GM10847 (cell line): ENCODE measurements around the gene C9orf78.

Experiments
- POLR2A ChIP-seq: IDR thresholded peaks from 2 replicates; pipeline ENCODE4 v1.6.1; 2011; ENCODE audit not compliant: insufficient read length; ENCODE audit errors: extremely low read depth

The C9orf78 gene

DNA sequence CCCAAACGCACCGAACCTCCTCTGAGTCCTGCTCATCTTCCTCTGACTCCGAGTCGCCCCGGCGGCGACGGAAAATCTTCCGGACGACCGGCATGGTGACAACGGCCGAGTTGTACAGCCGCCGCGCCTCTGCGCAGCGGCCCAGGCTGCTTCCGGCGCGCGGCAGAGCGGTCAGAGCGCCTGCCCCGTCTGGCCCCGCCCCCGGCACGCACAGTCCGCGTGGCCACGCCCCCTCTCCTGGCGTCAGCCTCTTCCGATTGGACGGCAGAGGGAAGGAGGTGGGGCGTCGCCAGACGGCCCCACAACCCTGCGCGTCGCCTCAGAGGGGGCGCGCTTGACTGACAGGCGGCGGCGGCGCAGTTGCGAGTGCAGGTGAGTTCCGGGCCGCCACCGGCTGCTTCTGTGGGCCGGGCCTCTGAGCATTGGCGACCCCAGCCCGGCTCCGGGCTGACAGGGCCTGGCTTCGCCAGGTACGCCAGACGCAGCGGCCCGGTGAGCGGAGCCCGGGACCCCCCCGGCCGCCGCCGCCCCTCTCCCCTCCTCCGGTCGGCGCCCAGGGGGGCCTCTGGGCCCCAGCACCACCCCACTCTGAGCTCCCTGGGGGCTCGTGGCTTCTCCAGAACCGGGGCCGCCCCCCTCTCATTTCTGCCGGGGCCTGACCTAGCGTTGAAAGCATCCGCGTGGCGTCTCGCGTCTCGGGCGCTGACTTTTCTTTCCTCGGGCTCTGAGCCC is at the start of gene C9orf78, which contains the start of gene USP20:
Gene C9orf78, minus strand, starts transcription at position 148 of the 732 bp plus-strand sequence. Its CDS starts 54 bp downstream, at position 94.
Gene USP20, plus strand, starts transcription at position 331 of the 732 bp plus-strand sequence. CDS start 17,098 bp downstream, outside the sequence.
- TF ChIP-seq POLR2A, result peak; percentile 93

GRCh38 chr9:129884220-129885017 is 49.3 kb upstream of the C9orf78 start:
- TF ChIP-seq POLR2A, result peak; percentile 69

DNA sequence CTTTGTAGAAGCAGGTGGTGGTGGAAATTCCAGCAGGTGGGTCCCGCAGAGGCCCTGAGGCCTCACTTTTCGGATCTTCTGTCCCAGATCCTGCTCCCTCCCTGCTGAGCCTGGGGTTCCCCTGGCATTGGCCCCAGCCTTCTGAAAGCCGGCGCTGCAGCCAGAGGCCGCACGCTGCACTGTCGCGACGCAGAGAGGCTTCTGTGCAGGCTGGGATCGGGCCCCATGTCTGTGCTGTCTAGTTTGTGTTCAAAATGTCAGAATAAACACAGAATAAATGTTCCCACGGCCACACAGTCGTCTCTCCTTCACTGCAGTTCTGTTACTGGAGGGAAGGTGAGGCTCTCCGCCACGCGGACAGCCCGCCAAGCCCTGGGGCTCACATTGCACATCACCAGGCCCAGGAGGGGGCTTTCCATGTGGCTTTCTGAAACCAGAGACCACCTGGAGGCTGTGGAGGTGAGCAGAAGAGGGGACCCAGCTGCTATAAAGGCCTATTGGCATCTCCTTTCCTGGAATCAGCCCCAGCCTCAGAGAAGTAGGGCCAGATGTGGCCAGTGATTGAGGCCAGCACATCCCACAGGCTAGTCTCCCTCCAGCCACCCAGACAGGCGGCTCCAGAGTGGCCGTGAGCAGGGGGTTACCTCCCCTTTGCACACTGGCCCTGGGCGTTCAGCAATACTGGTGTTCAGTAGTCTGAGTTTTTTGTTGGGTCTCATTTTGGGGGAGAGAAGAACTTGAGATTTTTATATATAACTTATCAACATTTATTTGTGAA is 46.7 kb upstream of the C9orf78 start:
- TF ChIP-seq POLR2A, result no peak

GRCh38 chr9:129880654-129881546 is 45.8 kb upstream of the C9orf78 start:
- no peak for TF ChIP-seq POLR2A

DNA sequence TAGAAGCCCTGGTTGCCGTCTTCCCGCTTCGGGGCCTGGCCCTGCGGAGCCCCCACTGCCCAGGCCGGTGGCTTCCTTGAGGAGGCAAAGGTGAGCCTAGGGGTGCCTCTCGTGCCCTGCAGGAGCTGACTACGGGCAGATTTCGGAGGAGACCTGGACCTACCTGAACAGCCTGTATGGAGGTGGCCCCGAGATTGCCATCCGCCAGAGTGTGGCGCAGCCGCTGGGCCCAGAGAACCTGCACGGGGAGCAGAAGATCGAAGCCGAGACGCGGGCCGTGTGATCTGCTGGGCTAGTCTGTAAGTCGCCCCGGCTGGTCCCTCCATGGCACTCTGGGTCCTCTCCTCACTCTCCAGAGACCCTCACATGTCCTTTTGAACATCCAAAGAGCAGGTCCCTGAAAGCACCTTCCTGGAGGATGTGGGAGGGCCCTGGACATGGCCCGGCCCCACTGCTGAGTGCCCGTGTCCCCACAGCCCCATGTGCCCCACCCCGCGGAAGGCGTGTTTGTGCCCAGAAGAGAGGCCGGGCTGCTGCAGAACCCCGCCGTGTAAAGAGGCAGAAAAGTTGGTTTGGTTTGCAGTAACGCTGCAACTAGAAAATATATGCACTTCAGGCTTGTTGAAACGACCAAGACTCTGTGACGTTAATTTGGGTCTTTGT is 45.0 kb upstream of the C9orf78 start:
- TF ChIP-seq POLR2A, result no peak

GRCh38 chr9:129879103-129879699 is 44.1 kb upstream of the C9orf78 start:
- no peak for TF ChIP-seq POLR2A

- no peak for TF ChIP-seq POLR2A
Measured at GRCh38 chr9:129878291-129878690, 43.2 kb upstream of the C9orf78 start.

GRCh38 chr9:129876815-129877214 is 41.7 kb upstream of the C9orf78 start:
- TF ChIP-seq POLR2A, result no peak

DNA sequence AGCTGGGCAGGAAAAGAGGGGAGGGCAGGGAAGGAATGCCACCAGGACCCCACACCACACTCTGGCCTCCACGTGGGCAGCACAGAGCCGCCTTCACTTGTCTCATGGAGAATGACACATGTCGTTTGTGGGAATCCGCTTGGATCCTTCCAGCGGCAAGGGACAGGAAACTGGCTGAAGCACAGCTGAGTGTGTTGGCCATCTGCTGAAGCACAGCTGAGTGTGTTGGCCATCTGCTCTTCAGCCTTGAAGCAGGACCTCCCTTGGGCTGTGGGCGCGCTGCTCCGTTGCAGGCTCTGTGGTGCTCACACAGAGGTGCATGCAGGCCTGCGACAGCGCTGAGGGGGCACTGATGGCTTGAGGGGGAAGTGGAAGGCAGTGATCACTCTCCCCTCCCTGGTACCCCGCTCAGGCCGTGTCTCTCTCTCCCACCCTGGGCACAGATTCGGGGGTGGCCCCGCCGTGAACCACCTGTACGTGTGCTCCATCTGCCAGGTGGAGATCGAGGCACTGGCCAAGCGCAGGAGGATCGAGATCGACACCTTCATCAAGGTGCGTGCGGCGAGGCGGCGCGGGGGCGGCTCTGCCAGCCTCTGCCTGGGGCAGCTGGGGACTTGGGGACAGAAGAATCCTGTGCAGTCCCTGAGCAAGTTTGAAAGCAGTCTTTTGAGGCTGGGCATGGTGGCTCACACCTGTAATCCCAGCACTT is 40.8 kb upstream of the C9orf78 start:
- no peak for TF ChIP-seq POLR2A

GRCh38 chr9:129875181-129875611 is 40.1 kb upstream of the C9orf78 start:
- no peak for TF ChIP-seq POLR2A

- TF ChIP-seq POLR2A, result no peak
Measured at GRCh38 chr9:129874261-129875101, 39.4 kb upstream of the C9orf78 start.
